ENCODE data around the gene ZNF652.
A peak's percentile ranks its signal among the peaks of the same experiment; 100 is the strongest.
"Not testable (repeated sequence)": the region's sequence is repeated elsewhere in the genome, so short reads cannot be mapped to it uniquely, and the experiment has no call there.

The ZNF652 gene

GRCh38 chr17:49401971-49402611 lies 40.0 kb upstream of the ZNF652 start:
- Histone ChIP-seq H3K9ac (ENCODE audit: low read depth in 1 of 2, low read length in 2 of 2) (no peak overlapping the region), H3K4me1 (ENCODE audit: control insufficient read depth in 1 of 2, insufficient read depth in 2 of 2, low read length in 2 of 2) (no peaks in the 10 kb centered on the region), H3K27ac (ENCODE audit: low read depth, low read length) (no peak overlapping the region), H3K9me3 (ENCODE audit: control insufficient read depth in 1 of 2, low read length in 2 of 2) (no peaks in the 10 kb centered on the region), H3K27me3 (ENCODE audit: control insufficient read depth in 1 of 2, insufficient read depth in 2 of 2, low read length in 2 of 2) (no peaks in the 10 kb centered on the region), H3K36me3 (ENCODE audit: control insufficient read depth in 1 of 2, insufficient read depth in 2 of 2, low read length in 2 of 2) (peaks cover 24 to 45% of the 10 kb centered on the region in 2 donors), H3K4me3 (ENCODE audit: low read depth in 1 of 2, low read length in 2 of 2) (no peak overlapping the region)

GRCh38 chr17:49399995-49400394 lies 37.9 kb upstream of the ZNF652 start:
- H3K4me1 ChIP-seq (ENCODE audit: control insufficient read depth in 1 of 2, insufficient read depth in 2 of 2, low read length in 2 of 2), result no peaks in the 10 kb centered on the region
- H3K27ac ChIP-seq (ENCODE audit: low read depth, low read length), result no peak overlapping the region
- H3K27me3 ChIP-seq (ENCODE audit: control insufficient read depth in 1 of 2, insufficient read depth in 2 of 2, low read length in 2 of 2), result no peaks in the 10 kb centered on the region
- H3K9me3 ChIP-seq (ENCODE audit: control insufficient read depth in 1 of 2, low read length in 2 of 2), result no peaks in the 10 kb centered on the region
- H3K36me3 ChIP-seq (ENCODE audit: control insufficient read depth in 1 of 2, insufficient read depth in 2 of 2, low read length in 2 of 2), result peaks cover 6 to 24% of the 10 kb centered on the region in 2 donors
- no peak overlapping the region for H3K9ac ChIP-seq (ENCODE audit: low read depth in 1 of 2, low read length in 2 of 2)
- H3K4me3 ChIP-seq (ENCODE audit: low read depth in 1 of 2, low read length in 2 of 2), result no peak overlapping the region

GRCh38 chr17:49397586-49397985 lies 35.5 kb upstream of the ZNF652 start:
- Histone ChIP-seq H3K9me3 (ENCODE audit: control insufficient read depth in 1 of 2, low read length in 2 of 2) (no peaks in the 10 kb centered on the region), H3K4me1 (ENCODE audit: control insufficient read depth in 1 of 2, insufficient read depth in 2 of 2, low read length in 2 of 2) (peaks cover 0 to 4% of the 10 kb centered on the region in 2 donors), H3K27me3 (ENCODE audit: control insufficient read depth in 1 of 2, insufficient read depth in 2 of 2, low read length in 2 of 2) (no peaks in the 10 kb centered on the region), H3K27ac (ENCODE audit: low read depth, low read length) (no peak overlapping the region), H3K4me3 (ENCODE audit: low read depth in 1 of 2, low read length in 2 of 2) (no peak overlapping the region), H3K36me3 (ENCODE audit: control insufficient read depth in 1 of 2, insufficient read depth in 2 of 2, low read length in 2 of 2) (peaks cover 0 to 2% of the 10 kb centered on the region in 2 donors), H3K9ac (ENCODE audit: low read depth in 1 of 2, low read length in 2 of 2) (no peak overlapping the region)

GRCh38 chr17:49393491-49394255 lies 31.6 kb upstream of the ZNF652 start:
- Histone ChIP-seq H3K36me3 (ENCODE audit: control insufficient read depth in 1 of 2, insufficient read depth in 2 of 2, low read length in 2 of 2) (no peaks in the 10 kb centered on the region), H3K9me3 (ENCODE audit: control insufficient read depth in 1 of 2, low read length in 2 of 2) (no peaks in the 10 kb centered on the region), H3K9ac (ENCODE audit: low read depth in 1 of 2, low read length in 2 of 2) (no peak overlapping the region), H3K4me1 (ENCODE audit: control insufficient read depth in 1 of 2, insufficient read depth in 2 of 2, low read length in 2 of 2) (peaks cover 21 to 26% of the 10 kb centered on the region in 2 donors), H3K27me3 (ENCODE audit: control insufficient read depth in 1 of 2, insufficient read depth in 2 of 2, low read length in 2 of 2) (no peaks in the 10 kb centered on the region), H3K4me3 (ENCODE audit: low read depth in 1 of 2, low read length in 2 of 2) (no peak overlapping the region), H3K27ac (ENCODE audit: low read depth, low read length) (no peak overlapping the region)

- Histone ChIP-seq H3K27me3 (ENCODE audit: control insufficient read depth in 1 of 2, insufficient read depth in 2 of 2, low read length in 2 of 2) (no peaks in the 10 kb centered on the region), H3K9me3 (ENCODE audit: control insufficient read depth in 1 of 2, low read length in 2 of 2) (no peaks in the 10 kb centered on the region), H3K36me3 (ENCODE audit: control insufficient read depth in 1 of 2, insufficient read depth in 2 of 2, low read length in 2 of 2) (no peaks in the 10 kb centered on the region), H3K4me1 (ENCODE audit: control insufficient read depth in 1 of 2, insufficient read depth in 2 of 2, low read length in 2 of 2) (peaks cover 32 to 35% of the 10 kb centered on the region in 2 donors), H3K27ac (ENCODE audit: low read depth, low read length) (peak overlapping the region; percentile 11), H3K4me3 (ENCODE audit: low read depth in 1 of 2, low read length in 2 of 2) (peak overlapping the region; percentile 40), H3K9ac (ENCODE audit: low read depth in 1 of 2, low read length in 2 of 2) (peak overlapping the region; percentile 1 to 12)
These were observed 28.7 kb upstream of the ZNF652 start for GRCh38 chr17:49390548-49391324.

- not testable (repeated sequence) for H3K9me3 ChIP-seq (ENCODE audit: control insufficient read depth in 1 of 2, low read length in 2 of 2); H3K9ac ChIP-seq (ENCODE audit: low read depth in 1 of 2, low read length in 2 of 2); H3K27ac ChIP-seq (ENCODE audit: low read depth, low read length); H3K36me3 ChIP-seq (ENCODE audit: control insufficient read depth in 1 of 2, insufficient read depth in 2 of 2, low read length in 2 of 2); H3K27me3 ChIP-seq (ENCODE audit: control insufficient read depth in 1 of 2, insufficient read depth in 2 of 2, low read length in 2 of 2)
- peaks cover 32 to 35% of the 10 kb centered on the region in 2 donors for H3K4me1 ChIP-seq (ENCODE audit: control insufficient read depth in 1 of 2, insufficient read depth in 2 of 2, low read length in 2 of 2)
- H3K4me3 ChIP-seq (ENCODE audit: low read depth in 1 of 2, low read length in 2 of 2), result peak overlapping the region in 1 of 2 donors; percentile 40
These were observed 27.7 kb upstream of the ZNF652 start for GRCh38 chr17:49389514-49390347.

GRCh38 chr17:49388692-49389513 lies 26.9 kb upstream of the ZNF652 start:
- H3K36me3 ChIP-seq (ENCODE audit: control insufficient read depth in 1 of 2, insufficient read depth in 2 of 2, low read length in 2 of 2), result no peaks in the 10 kb centered on the region
- H3K27ac ChIP-seq (ENCODE audit: low read depth, low read length), result no peak overlapping the region
- no peaks in the 10 kb centered on the region for H3K27me3 ChIP-seq (ENCODE audit: control insufficient read depth in 1 of 2, insufficient read depth in 2 of 2, low read length in 2 of 2)
- H3K4me1 ChIP-seq (ENCODE audit: control insufficient read depth in 1 of 2, insufficient read depth in 2 of 2, low read length in 2 of 2), result peaks cover 32% of the 10 kb centered on the region in 2 donors
- no peaks in the 10 kb centered on the region for H3K9me3 ChIP-seq (ENCODE audit: control insufficient read depth in 1 of 2, low read length in 2 of 2)
- no peak overlapping the region for H3K9ac ChIP-seq (ENCODE audit: low read depth in 1 of 2, low read length in 2 of 2)
- peak overlapping the region in 1 of 2 donors; percentile 28 for H3K4me3 ChIP-seq (ENCODE audit: low read depth in 1 of 2, low read length in 2 of 2)

- Histone ChIP-seq H3K27ac (ENCODE audit: low read depth, low read length) (no peak overlapping the region), H3K27me3 (ENCODE audit: control insufficient read depth in 1 of 2, insufficient read depth in 2 of 2, low read length in 2 of 2) (no peaks in the 10 kb centered on the region), H3K9me3 (ENCODE audit: control insufficient read depth in 1 of 2, low read length in 2 of 2) (no peaks in the 10 kb centered on the region), H3K36me3 (ENCODE audit: control insufficient read depth in 1 of 2, insufficient read depth in 2 of 2, low read length in 2 of 2) (no peaks in the 10 kb centered on the region), H3K4me1 (ENCODE audit: control insufficient read depth in 1 of 2, insufficient read depth in 2 of 2, low read length in 2 of 2) (peaks cover 31 to 32% of the 10 kb centered on the region in 2 donors), H3K9ac (ENCODE audit: low read depth in 1 of 2, low read length in 2 of 2) (peak overlapping the region in 1 of 2 donors; percentile 7), H3K4me3 (ENCODE audit: low read depth in 1 of 2, low read length in 2 of 2) (peak overlapping the region; percentile 19 to 28)
These were observed 26.2 kb upstream of the ZNF652 start for GRCh38 chr17:49388290-49388640.
